AG04450 (cell line): Measurements from ENCODE around the gene RMND5B. TPM values are rescaled to one million over a fixed set of nuclear protein-coding genes. Genes with fewer than 3 reads are reported as not detected.
A peak's percentile ranks its signal among the peaks of the same experiment; 100 is the strongest.

Experiments used
- CTCF ChIA-PET: fragments of 300-600, 350-600 bp; formaldehyde crosslinking; extraction: SDS; loops from one replicate; lab custom pipeline; 2022; ENCODE audit warnings: antibody characterized with exemption, inconsistent platforms; lab: Charles Lee
- POLR2A ChIA-PET: fragments of 350-600 bp; formaldehyde crosslinking; extraction: SDS; loops from one replicate; lab custom pipeline; 2021; ENCODE audit warnings: antibody characterized with exemption, inconsistent platforms; lab: Yijun Ruan, JAX
- DNase-seq: peaks from one replicate; pipeline ENCODE4 v3.0.0-alpha.2; 2011; ENCODE audit warnings: low read depth, low spot score
- H3K27ac ChIP-seq: one replicate; pipeline ENCODE4 v1.5.1; 2012; ENCODE audit warnings: low read depth, low read length, control low read depth
- H3K27me3 ChIP-seq: one replicate; pipeline ENCODE4 v1.6.0; 2012; ENCODE audit warnings: low read length; ENCODE audit not compliant: control insufficient read depth, insufficient read depth
- H3K4me3 ChIP-seq: 2 replicates; pipeline ENCODE4 v1.5.1; 2011; ENCODE audit warnings: mild to moderate bottlenecking, low read depth, low read length, control low read depth
- H3K9me3 ChIP-seq: 2 replicates; pipeline ENCODE4 v1.5.1; 2012; ENCODE audit warnings: low read length; ENCODE audit not compliant: control insufficient read depth, insufficient read depth
- CTCF ChIP-seq: IDR thresholded peaks from 2 replicates; pipeline ENCODE4 v1.5.1; 2011; ENCODE audit warnings: low read depth, low read length, control low read depth, inconsistent platforms
- polyA plus RNA-seq: library from polyadenylated mRNA; depleted of rRNA; stranded (reverse); fragments of >200 nt; gene quantifications from 2 replicates; pipeline ENCODE4 v1.2.3, GENCODE V29; 2011

RMND5B gene
- polyA plus RNA-seq, 1 experiment, result 19.8 TPM

GRCh38 chr5:178152491-178153444, 22.0 kb downstream of the RMND5B start:
- Histone ChIP-seq H3K4me3 (peak overlapping the region; percentile 61), H3K9me3 (no peaks in the 10 kb centered on the region; the same call in 1 of the 2 replicates), H3K27me3 (no peaks in the 10 kb centered on the region), H3K27ac (peak overlapping the region; percentile 52)
- ChIA-PET POLR2A (interaction anchor here (0.8 to 2.0 kb wide), 5 partner anchors 9 to 77 kb away, joined by 3 to 20 read pairs (median 5); partner anchors contain the start of genes HNRNPAB and RMND5B), CTCF (interaction anchor here (1.0 to 6.0 kb wide), 5 partner anchors 9 to 77 kb away, joined by 3 to 39 read pairs (median 4); no protein-coding TSS in a partner anchor)
- TF ChIP-seq CTCF, result no peak
- DNase-seq, result no peak

GRCh38 chr5:178153530-178154340, 22.9 kb downstream of the RMND5B start, which contains the start of gene NHP2:
Gene NHP2, minus strand, starts transcription at chr5:178153885. Its CDS starts 68 bp downstream, at chr5:178153817.
- ChIA-PET POLR2A (interaction anchor here (0.8 to 2.0 kb wide), 5 partner anchors 10 to 78 kb away, joined by 3 to 20 read pairs (median 5); partner anchors contain the start of genes HNRNPAB and RMND5B), CTCF (interaction anchor here (0.7 to 6.0 kb wide), 6 partner anchors 8 to 1014 kb away, joined by 3 to 39 read pairs (median 4); no protein-coding TSS in a partner anchor)
- no peaks in the 10 kb centered on the region for H3K27me3 ChIP-seq
- peak within 1 kb of the TSS; percentile 52 for H3K27ac ChIP-seq
- peak within 1 kb of the TSS; percentile 61 for H3K4me3 ChIP-seq
- no peak for TF ChIP-seq CTCF
- peak; percentile 98 for DNase-seq
- no peaks in the 10 kb centered on the region; the same call in 1 of the 2 replicates for H3K9me3 ChIP-seq

- Histone ChIP-seq H3K27me3 (no peaks in the 10 kb centered on the region), H3K27ac (no peak overlapping the region), H3K9me3 (no peaks in the 10 kb centered on the region; the same call in 1 of the 2 replicates), H3K4me3 (no peak overlapping the region)
- no peak for TF ChIP-seq CTCF
- POLR2A ChIA-PET, result interaction anchor here (1.5 kb wide), 1 partner anchor 49 kb away, joined by 4 read pairs; the partner anchor contains the start of gene HNRNPAB
- CTCF ChIA-PET, result interaction anchor here (0.9 to 6.0 kb wide), 3 partner anchors 34 to 548 kb away, joined by 3 to 39 read pairs (median 6); no protein-coding TSS in a partner anchor
- no peak for DNase-seq
Observed at GRCh38 chr5:178155065-178155464, 24.3 kb downstream of the RMND5B start.

- H3K9me3 ChIP-seq, result no peaks in the 10 kb centered on the region; the same call in 1 of the 2 replicates
- POLR2A ChIA-PET, result no interaction called here
- CTCF ChIA-PET, result interaction anchor here (1.0 kb wide), 1 partner anchor 85 kb away, joined by 3 read pairs; no protein-coding TSS in a partner anchor
- no peak for DNase-seq
- no peak overlapping the region for H3K4me3 ChIP-seq
- H3K27me3 ChIP-seq, result peaks cover 21% of the 10 kb centered on the region
- no peak for TF ChIP-seq CTCF
- no peak overlapping the region for H3K27ac ChIP-seq
Observed at GRCh38 chr5:178160176-178160575, 29.4 kb downstream of the RMND5B start.
